Stomach (tissue), 9 donors: ENCODE measurements around the gene HNRNPLL. TPM values are rescaled to one million over a fixed set of nuclear protein-coding genes. Genes with fewer than 3 reads are reported as not detected.
A peak's percentile ranks its signal among the peaks of the same experiment; 100 is the strongest.
"Not testable (repeated sequence)": the region's sequence is repeated elsewhere in the genome, so short reads cannot be mapped to it uniquely, and the experiment has no call there.

Experiments used
- DNase-seq, 2 donors: peaks; one replicate each; pipeline versions ENCODE4 v3.0.0 to v3.0.0-alpha.2; 2013 to 2019
- H3K27ac ChIP-seq, 5 donors: fragments of 200-600 bp in 4 of 5; sonication (generic) in 4 of 5; one replicate each; pipeline ENCODE4 v1.5.1; 2013 to 2019; ENCODE audit warnings: mild to moderate bottlenecking in 1 of 5, moderate library complexity in 1 of 5
- H3K27me3 ChIP-seq, 3 donors: fragments of 200-600 bp; sonication (generic); one replicate each; pipeline ENCODE4 v1.5.1; 2017 to 2019; ENCODE audit warnings: mixed run types in 1 of 3
- H3K36me3 ChIP-seq, 4 donors: fragments of 200-600 bp; sonication (generic); 1 replicate in 3 of 4; 2 replicates in 1 of 4; pipeline ENCODE4 v1.5.1; 2016 to 2019
- H3K4me1 ChIP-seq, 4 donors: fragments of 200-600 bp; sonication (generic); one replicate each; pipeline ENCODE4 v1.5.1; 2016 to 2019
- H3K4me3 ChIP-seq, 4 donors: fragments of 200-600 bp; sonication (generic) in 3 of 4; one replicate each; pipeline ENCODE4 v1.5.1; 2016 to 2019; ENCODE audit warnings: mild to moderate bottlenecking in 1 of 4
- H3K9me3 ChIP-seq, 4 donors: fragments of 200-600 bp; sonication (generic); one replicate each; pipeline ENCODE4 v1.5.1; 2016 to 2019
- CTCF ChIP-seq, 7 experiments: fragments of 450-650 bp in 4 of 7; fragments of 200-600 bp in 3 of 7; sonication (generic) in 3 of 7; IDR thresholded peaks; one replicate each; pipeline ENCODE4 v1.5.1; 2016 to 2019; ENCODE audit warnings: antibody characterized with exemption in 7 of 7, control low read depth in 2 of 7, mild to moderate bottlenecking in 1 of 7
- EP300 ChIP-seq: sonication (generic); formaldehyde crosslinking; IDR thresholded peaks from one replicate; pipeline ENCODE4 v1.6.1; 2017; ENCODE audit warnings: antibody characterized with exemption
- POLR2A ChIP-seq, 4 donors: fragments of 450-650 bp; IDR thresholded peaks; one replicate each; pipeline ENCODE4 v1.6.1; 2016; ENCODE audit warnings: antibody characterized with exemption in 4 of 4, control low read depth in 2 of 4, mild to moderate bottlenecking in 1 of 4, moderate library complexity in 1 of 4
- POLR2AphosphoS5 ChIP-seq, 3 donors: sonication (generic); formaldehyde crosslinking; IDR thresholded peaks; one replicate each; pipeline ENCODE4 v1.6.1; 2016; ENCODE audit warnings: antibody characterized with exemption in 3 of 3
- WGBS, 5 donors: extraction: QIAGEN DNeasy Blood & Tissue Kit in 3 of 5; methylation state at CpG; one replicate each; pipeline versions ENCODE4 v1.1.5 to v1.1.7; 2013 to 2018; 5-methylcytosine and 5-hydroxymethylcytosine counted together
- intact Hi-C: fragments of 100-400 bp; cut with DNase I; formaldehyde crosslinking; loops from one replicate; pipeline ENCODE4 v1.15.1; 2023; ENCODE audit warnings: low total_unique reads
- polyA plus RNA-seq, 3 donors: library from polyadenylated mRNA; stranded (reverse); fragments of 200-250 nt; gene quantifications; one replicate each; pipeline ENCODE4 v1.2.3, GENCODE V29; 2013
- total RNA-seq, 5 donors: library from RNA; depleted of rRNA; stranded (reverse); fragments of >200 nt; gene quantifications; one replicate each; pipeline versions ENCODE4 v1.1.0 to v1.2.3, GENCODE V29; 2014 to 2016
- donor health status: healthy with polysubstance abuse.
- donor health status: Bipolar disorder and iron deficiency.
- donor health status: healthy.

Gene HNRNPLL
- total and polyA plus RNA-seq, 8 donors, result 12.2 to 97.9 (median 25.7) TPM

GRCh38 chr2:38539086-38539485 lies 63.6 kb downstream of the HNRNPLL start:
- H3K27me3 ChIP-seq, result peaks cover 0 to 8% (median 0%) of the 10 kb centered on the region in 3 donors
- H3K4me1 ChIP-seq, result peaks cover 9 to 28% (median 19%) of the 10 kb centered on the region in 4 donors
- 82 to 90% (median 86%) methylated on average over 5 of the region's 5 CpGs for WGBS, 5 donors
- H3K4me3 ChIP-seq, result no peak overlapping the region
- TF ChIP-seq POLR2A (IDR thresholded peaks at IDR 0.05), result no peak
- TF ChIP-seq EP300, result no peak
- no peak for TF ChIP-seq POLR2AphosphoS5 (IDR thresholded peaks at IDR 0.05)
- no peak for TF ChIP-seq CTCF (IDR thresholded peaks at IDR 0.05)
- H3K27ac ChIP-seq, result no peak overlapping the region
- DNase-seq, result no peak
- intact Hi-C loops, result no loop called here
- no peaks in the 10 kb centered on the region for H3K9me3 ChIP-seq
- no peaks in the 10 kb centered on the region for H3K36me3 ChIP-seq

GRCh38 chr2:38537937-38538525 lies 64.7 kb downstream of the HNRNPLL start:
- Histone ChIP-seq H3K27me3 (peaks cover 0 to 8% (median 0%) of the 10 kb centered on the region in 3 donors), H3K36me3 (no peaks in the 10 kb centered on the region), H3K4me3 (no peak overlapping the region), H3K27ac (no peak overlapping the region), H3K4me1 (peaks cover 9 to 34% (median 22%) of the 10 kb centered on the region in 4 donors), H3K9me3 (no peaks in the 10 kb centered on the region)
- DNase-seq, result no peak
- intact Hi-C loops, result no loop called here
- TF ChIP-seq POLR2A (IDR thresholded peaks at IDR 0.05), result no peak
- TF ChIP-seq CTCF (IDR thresholded peaks at IDR 0.05), result no peak
- no peak for TF ChIP-seq POLR2AphosphoS5 (IDR thresholded peaks at IDR 0.05)
- TF ChIP-seq EP300, result no peak
- WGBS, 5 donors, result 70 to 81% (median 77%) methylated on average over 3 of the region's 3 CpGs

- H3K4me3 ChIP-seq, DNase-seq, H3K9me3 ChIP-seq, H3K27ac ChIP-seq, H3K36me3 ChIP-seq, intact Hi-C loops, H3K27me3 ChIP-seq: not testable (repeated sequence)
- 91 to 97% (median 94%) methylated on average over 13 of the region's 13 CpGs for WGBS, 5 donors
- peaks cover 9 to 27% (median 20%) of the 10 kb centered on the region in 4 donors for H3K4me1 ChIP-seq
Observed at GRCh38 chr2:38537296-38537695, 65.4 kb downstream of the HNRNPLL start.

- Histone ChIP-seq H3K27me3 (peaks cover 0 to 7% (median 0%) of the 10 kb centered on the region in 3 donors), H3K4me3 (peak overlapping the region; percentile 49 to 56 (median 50)), H3K36me3 (no peaks in the 10 kb centered on the region), H3K9me3 (no peaks in the 10 kb centered on the region), H3K27ac (peak overlapping the region in 3 of 5 donors; percentile 60 to 85 (median 66)), H3K4me1 (peaks cover 9 to 27% (median 18%) of the 10 kb centered on the region in 4 donors)
- TF ChIP-seq EP300 (no peak), POLR2A (IDR thresholded peaks at IDR 0.05) (no peak), POLR2AphosphoS5 (IDR thresholded peaks at IDR 0.05) (no peak), CTCF (IDR thresholded peaks at IDR 0.05) (peak in 6 of 7 experiments; percentile 41 to 92 (median 84))
- DNase-seq, result peak; percentile 86 to 94
- 2 to 3% (median 2%) methylated on average over 37 to 53 of the region's 53 CpGs for WGBS, 5 donors
- intact Hi-C loops, result no loop called here
Observed at GRCh38 chr2:38535744-38536506, 66.8 kb downstream of the HNRNPLL start.
